ELR (cell line): ENCODE data around the gene CHMP1B.

Source experiments
- DNase-seq: peaks from one replicate; pipeline ENCODE4 v3.0.0-alpha.2; 2015; ENCODE audit warnings: low read depth

The CHMP1B gene

DNA sequence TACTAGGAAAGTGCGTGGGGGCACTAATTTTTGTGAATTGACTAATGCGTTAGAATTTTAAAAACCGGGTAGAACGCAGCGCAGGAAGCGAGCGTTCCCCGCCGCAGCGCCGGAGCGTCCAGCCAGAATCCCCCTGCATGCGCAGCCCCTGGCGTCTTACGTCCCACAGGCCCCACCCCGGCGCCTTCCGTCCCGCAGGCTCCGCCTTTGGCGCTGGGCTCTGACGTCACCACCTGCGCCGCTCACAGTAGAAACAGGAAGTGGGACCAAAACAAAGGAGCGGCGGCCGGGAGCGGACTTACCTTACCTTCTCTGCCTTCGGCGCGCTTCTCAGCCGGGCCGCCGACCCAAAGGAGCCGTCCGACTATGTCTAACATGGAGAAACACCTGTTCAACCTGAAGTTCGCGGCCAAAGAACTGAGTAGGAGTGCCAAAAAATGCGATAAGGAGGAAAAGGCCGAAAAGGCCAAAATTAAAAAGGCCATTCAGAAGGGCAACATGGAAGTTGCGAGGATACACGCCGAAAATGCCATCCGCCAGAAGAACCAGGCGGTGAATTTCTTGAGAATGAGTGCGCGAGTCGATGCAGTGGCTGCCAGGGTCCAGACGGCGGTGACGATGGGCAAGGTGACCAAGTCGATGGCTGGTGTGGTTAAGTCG, at the start of gene CHMP1B:
Gene CHMP1B (plus strand): TSS at position 268 of the 660 bp plus-strand sequence. CDS start 99 bp downstream, at position 367.
- DNase-seq: peak; percentile 98

- no peak for DNase-seq
Measured at GRCh38 chr18:11801573-11801972, 49.6 kb upstream of the CHMP1B start.

GRCh38 chr18:11802158-11802557, 49.1 kb upstream of the CHMP1B start:
- DNase-seq: no peak

- DNase-seq: no peak
Measured at GRCh38 chr18:11802586-11802985, 48.6 kb upstream of the CHMP1B start.

GRCh38 chr18:11807233-11807632, 44.0 kb upstream of the CHMP1B start:
- peak; percentile 22 for DNase-seq

DNA sequence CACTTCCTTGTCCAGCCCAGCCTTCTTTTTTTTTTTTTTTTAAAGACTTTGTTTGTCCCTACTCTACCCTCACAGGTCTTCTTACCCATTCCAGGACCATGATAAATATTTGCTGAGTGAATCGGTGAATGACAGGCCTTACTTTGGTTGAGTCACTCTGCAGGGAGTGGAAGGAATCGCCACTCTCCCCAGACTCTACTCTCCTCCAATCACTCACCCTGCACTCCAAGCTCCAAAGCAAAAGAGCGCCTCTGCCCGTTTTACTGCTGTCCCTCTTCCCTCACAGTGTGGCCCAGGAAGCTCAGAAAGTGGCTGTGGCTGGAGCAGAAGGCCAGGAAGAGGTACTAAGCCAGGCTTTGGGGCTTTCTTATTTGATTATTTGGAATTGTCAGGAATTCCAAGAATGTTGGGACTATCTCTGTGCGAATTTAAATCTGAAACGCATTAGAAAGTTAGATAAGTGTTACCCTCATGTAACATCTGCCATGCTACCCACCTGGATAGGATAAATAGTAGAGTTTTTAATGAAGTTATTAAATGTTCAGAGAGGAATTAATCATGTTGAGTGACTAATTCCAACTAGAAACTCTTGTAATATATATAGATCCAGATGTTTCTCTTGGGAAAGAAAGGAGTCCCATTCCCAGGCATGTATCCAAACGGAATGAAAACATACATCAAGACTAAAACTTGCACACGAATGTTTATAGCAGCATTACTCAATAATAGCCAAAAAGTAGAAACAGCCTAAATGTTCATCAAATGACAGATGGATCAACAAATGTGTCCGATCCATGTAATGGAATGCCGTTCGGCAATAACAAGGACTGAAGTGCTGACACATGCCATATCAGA, 43.0 kb upstream of the CHMP1B start:
- DNase-seq: peak; percentile 74

DNA sequence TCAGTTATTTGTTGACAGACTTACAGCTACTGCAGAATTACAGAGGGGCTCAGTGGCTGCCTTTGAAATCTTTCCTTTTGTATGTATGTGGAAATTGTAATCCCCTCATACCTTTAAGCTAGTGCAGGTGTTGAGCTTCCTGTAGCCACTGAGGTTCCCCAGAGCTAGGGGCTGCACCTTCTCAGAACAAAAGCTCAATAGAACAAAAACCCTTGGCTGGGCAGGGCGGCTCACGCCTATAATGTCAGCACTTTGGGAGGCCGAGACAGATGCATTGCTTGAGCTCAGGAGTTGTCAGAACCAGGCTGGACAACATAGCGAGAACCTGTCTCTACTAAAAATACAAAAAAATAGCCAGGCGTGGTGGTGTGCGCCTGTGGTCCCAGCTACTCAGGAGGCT, 41.3 kb upstream of the CHMP1B start:
- no peak for DNase-seq

- no peak for DNase-seq
Measured at GRCh38 chr18:11810379-11810778, 40.8 kb upstream of the CHMP1B start.

DNA sequence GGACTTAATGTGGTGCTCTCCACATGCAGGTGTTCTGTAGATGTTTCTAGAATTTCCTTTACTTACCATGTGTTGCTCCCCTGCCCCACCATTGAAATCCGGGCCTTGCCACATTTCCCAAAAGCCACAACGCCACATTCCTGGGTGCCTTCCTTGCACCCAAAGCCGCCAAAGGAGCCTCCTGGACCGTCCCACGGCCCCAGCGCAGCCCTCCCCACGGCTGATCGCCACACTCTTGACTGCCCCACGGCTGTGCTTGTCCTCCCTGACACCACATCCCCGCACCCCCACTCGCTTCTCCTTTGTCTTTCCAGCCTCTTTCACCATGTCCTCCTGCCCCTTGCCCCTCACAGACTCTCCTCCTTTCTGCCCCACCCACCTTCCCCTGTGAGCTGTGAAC, 40.2 kb upstream of the CHMP1B start:
- DNase-seq: no peak

DNA sequence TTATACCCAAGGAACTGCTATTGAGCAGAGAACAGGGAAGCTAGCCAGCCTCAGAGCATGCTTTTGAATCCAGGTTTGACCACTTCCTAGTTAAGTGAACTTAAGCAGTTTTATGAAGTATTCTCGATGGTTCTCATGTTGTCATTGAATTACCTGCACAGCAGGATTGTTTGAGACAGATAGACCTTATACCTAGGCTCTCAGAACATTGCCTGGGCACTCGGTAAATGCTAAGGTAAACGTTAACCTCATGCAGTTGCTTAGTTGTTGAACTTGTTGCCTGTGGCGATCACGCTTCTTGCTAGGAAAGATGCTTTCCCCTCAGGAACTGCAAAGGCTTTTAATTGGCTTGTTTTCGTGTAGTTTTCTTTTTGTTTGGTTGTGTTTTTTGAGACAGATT, 34.0 kb upstream of the CHMP1B start:
- no peak for DNase-seq

DNA sequence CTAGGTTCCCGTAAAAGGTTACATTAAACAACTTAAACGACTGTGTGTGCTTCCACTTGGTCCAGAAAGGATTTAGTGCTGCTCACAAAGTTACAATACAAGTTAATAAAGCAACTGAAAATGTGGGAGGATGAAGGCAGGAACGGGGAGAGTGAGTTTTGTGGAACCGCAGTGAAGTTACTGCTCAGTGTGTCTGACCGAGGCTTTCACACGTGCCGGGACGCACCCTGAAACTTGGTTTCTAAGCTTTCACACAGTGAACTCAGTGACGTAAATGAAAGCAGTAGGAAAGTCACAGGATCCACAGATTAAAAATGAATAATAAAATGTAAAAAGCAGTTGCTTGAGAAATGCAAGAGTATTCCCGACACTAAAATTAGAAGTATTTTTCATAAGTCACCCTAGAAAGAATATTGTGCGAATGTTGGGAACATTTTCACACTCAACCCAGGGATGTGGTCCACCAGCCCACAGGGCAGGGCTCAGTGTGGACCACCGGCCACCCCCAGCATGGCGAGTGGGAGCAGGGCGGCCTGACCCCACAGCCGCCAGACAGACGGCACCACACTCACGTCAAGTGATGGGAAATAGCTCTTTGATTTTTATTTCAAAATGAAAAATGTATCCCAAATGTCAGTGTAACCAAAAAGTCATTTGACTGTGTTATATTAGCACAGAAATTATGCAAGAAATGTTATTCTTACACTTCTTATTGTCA, 32.6 kb upstream of the CHMP1B start:
- DNase-seq: no peak

DNA sequence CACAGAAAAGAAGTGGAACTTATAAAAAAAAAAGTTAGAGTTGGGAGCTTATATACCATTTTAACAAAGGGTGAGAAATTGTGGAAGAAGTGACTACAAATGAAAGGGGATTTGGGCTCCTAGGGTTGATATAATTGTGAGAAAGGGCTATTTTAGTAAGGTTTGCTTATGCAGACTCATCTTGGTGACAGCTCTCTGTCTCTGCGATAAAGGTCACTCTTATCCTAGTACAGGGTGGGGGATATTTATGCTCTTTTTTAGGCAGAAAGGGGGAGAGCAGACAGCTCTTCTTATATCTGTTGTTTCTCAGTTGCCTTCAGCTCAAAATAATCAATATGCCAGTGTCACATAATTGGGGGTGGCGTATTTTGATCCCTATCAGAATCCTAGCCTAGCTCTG, 31.3 kb upstream of the CHMP1B start:
- DNase-seq: no peak

DNA sequence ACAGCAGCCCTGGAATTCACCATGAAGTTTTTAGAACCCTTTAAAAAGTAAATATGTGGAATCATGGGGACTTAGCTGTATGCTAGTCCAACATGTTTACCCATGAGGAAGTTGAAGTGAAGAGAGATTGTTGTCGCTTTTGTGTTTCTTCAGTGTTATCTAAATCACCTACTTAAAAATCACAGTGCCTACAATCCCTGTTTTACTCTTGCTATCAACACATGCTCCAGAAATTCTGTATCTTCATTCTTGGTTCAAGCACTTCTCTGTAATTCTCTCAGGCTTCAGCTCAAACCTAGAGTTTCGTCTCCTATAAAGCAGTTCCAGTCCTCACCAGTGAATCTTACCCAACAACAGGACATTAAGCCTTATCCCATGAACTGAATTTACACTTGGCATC, 30.5 kb upstream of the CHMP1B start:
- no peak for DNase-seq

DNA sequence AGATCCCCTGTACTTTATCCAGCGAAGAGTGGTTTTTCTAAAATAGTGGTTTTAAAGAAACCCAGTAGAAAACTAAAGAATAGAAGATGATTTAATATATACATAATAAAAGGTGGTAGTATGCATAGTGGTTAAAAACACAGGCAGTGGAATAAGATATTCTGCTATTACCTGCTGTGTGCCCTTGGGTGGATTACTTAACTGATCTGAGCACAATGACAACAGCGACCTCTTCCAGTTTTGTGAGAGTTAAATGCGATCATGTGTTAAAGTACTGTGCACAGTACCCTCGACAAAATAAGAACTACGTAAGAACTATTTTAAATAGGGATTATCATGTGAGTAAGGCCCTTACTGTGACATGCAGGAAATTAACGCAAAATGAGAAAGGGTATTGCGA, 30.0 kb upstream of the CHMP1B start:
- no peak for DNase-seq

DNA sequence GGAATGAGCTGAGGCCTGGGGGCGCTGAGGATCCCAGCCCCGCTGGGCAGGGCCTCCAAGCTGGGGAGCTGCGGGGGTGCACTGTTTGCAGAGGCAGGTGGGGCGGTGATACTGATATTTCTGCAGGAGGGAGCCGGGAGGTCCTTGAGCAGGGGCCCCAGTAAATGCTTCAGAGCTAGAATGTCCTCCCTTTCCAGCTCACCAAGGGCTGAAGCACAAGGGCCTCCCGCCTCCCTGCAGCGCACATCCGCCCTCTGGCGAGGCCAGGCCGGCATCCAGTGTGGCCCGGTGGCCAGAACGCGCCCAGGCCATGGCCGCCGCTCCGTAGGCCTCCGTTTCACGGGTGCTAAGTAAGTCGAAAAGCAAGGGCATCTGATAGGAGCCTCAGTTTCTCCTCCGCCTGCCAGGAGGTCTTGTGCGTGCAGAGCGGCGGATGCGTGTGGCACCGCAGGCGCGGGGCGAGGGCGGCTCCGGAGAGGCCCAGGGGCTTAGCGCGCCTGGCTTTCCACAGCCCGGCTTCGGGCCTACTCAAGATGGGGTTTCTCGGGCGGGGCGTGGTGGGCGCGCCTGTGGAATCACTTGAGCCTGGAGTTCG, 29.5 kb upstream of the CHMP1B start:
- no peak for DNase-seq

- DNase-seq: no peak
Measured at GRCh38 chr18:11823545-11823944, 27.7 kb upstream of the CHMP1B start.

DNA sequence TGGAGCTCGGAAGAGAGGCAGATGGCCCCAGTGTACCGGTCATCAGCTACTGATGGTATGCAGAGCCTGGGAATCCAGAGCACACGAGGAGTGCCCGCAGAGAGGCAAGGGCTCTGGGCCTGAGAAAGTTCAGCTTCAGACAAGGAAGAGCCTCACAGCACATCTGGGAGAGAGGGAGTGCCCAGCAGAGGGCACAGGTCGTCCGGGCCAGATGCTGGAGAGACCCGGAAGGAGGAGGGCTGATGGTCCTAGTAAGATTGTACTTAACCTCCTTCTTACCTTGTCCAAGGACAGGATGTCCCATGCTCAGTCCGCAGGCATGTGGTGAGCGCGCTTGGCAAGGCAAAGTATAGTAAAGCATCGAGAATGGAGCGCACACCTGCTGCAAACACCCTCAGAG, 24.4 kb upstream of the CHMP1B start:
- no peak for DNase-seq

DNA sequence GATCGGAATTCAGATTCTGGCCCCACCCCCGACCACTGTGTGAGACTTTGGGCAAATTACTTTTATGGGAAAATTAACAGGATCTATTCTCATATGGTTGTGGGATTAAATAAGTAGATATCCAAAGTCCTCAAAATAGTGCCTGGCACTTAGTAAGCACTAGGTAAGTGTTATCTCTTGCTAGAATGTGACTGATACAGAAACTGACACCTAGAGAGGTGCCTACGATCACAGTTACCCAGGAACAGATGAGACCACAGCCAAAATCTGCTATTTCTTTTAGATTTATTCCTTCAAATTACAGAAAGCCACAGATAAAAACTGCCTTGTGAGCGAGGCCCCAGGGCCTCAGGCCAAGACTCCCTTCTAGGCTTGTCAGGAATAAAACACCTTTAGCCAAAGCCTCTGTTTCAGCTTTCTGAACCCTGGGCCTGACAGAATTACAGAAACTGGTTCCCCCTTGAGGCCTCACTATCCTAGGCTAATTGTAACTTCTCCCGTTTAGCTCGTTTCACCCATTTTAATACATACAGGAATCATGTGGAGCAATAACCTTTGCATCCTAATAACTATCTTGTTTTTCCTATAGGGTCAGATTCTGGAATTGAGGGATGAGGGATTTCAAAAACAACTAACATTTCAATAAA, 22.3 kb upstream of the CHMP1B start:
- no peak for DNase-seq

- no peak for DNase-seq
Measured at GRCh38 chr18:11830585-11830984, 20.6 kb upstream of the CHMP1B start.

DNA sequence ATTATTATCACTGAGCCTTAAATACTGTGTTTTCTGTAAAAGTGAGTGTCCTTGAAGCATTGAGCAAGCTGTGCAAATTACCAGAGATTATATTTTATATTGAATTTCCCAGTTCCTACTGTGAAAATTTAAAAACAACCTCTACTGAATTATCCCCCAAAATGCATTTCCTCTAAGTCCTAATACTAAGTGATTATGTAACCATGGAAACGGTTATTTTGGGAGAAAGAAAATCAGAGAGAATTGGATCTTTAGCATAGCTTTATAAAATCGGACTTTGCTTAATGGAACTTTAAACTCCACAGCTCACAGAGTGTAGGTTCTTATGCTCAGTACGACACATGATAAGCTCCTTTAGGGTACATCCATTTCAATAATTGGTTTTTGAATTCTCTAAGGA, 19.3 kb upstream of the CHMP1B start:
- no peak for DNase-seq

DNA sequence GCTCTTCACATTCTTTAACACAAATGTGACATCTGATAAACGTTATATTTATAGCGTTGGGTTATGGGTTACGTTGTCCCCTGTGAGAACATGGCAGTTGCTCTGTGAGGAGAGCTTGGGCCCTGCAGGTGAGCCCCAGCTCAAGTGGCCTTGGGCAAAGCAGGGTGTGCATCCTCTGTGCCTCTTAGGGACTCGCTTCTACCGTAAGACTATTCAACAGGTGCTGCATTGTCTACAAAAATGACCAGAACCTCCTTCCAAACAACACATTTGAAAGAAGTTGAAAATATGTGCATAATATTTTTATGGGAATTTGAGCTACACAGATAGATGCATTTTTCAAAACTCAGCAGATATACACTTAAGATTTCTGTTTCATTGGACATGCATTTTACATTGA, 16.4 kb upstream of the CHMP1B start:
- DNase-seq: no peak

DNA sequence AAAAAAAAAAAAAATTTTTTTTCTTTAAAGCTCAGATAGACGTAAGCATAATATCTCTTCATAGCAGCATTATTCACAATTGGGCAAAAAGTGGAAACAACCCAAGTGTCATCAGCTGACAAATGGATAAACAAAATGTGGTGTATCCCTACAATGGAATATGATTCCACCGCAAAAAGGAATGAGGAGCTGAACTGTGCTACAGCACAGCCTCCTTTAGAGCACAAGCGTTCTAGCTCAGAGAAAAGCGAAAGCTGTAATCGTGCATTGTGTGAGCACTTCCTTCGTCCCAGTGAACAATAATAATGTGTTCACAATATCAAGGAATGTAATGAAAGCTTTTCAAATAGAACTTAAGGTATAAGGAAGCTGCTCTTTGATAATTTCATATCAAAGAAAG, 11.7 kb upstream of the CHMP1B start:
- no peak for DNase-seq
